ENCODE data around the gene MYLK.

MYLK gene

GRCh38 chr3:123821920-123822319 is 62.2 kb downstream of the MYLK start:
- no peak for DNase-seq (ENCODE audit: low spot score)

GRCh38 chr3:123819949-123820348 is 64.2 kb downstream of the MYLK start:
- no peak for DNase-seq (ENCODE audit: low spot score)

- no peak for DNase-seq (ENCODE audit: low spot score)
Observed at GRCh38 chr3:123818921-123819429, 65.2 kb downstream of the MYLK start.

- DNase-seq (ENCODE audit: low spot score), result no peak
Observed at GRCh38 chr3:123818324-123818920, 65.7 kb downstream of the MYLK start.

GRCh38 chr3:123817413-123817812 is 66.7 kb downstream of the MYLK start:
- no peak for DNase-seq (ENCODE audit: low spot score)

- no peak for DNase-seq (ENCODE audit: low spot score)
Observed at GRCh38 chr3:123816673-123817207, 67.4 kb downstream of the MYLK start.

GRCh38 chr3:123815981-123816380 is 68.2 kb downstream of the MYLK start:
- no peak for DNase-seq (ENCODE audit: low spot score)

GRCh38 chr3:123813876-123814275 is 70.3 kb downstream of the MYLK start:
- no peak for DNase-seq (ENCODE audit: low spot score)

GRCh38 chr3:123809597-123809996 is 74.5 kb downstream of the MYLK start:
- no peak for DNase-seq (ENCODE audit: low spot score)

GRCh38 chr3:123808812-123809211 is 75.3 kb downstream of the MYLK start:
- DNase-seq (ENCODE audit: low spot score), result no peak

GRCh38 chr3:123807820-123808219 is 76.3 kb downstream of the MYLK start:
- no peak for DNase-seq (ENCODE audit: low spot score)

- DNase-seq (ENCODE audit: low spot score), result no peak
Observed at GRCh38 chr3:123805504-123805903, 78.6 kb downstream of the MYLK start.

- DNase-seq (ENCODE audit: low spot score), result no peak
Observed at GRCh38 chr3:123805101-123805500, 79.0 kb downstream of the MYLK start.

- no peak for DNase-seq (ENCODE audit: low spot score)
Observed at GRCh38 chr3:123804676-123805075, 79.5 kb downstream of the MYLK start.

- DNase-seq (ENCODE audit: low spot score), result no peak
Observed at GRCh38 chr3:123803521-123803920, 80.6 kb downstream of the MYLK start.

GRCh38 chr3:123802007-123802625 is 82.0 kb downstream of the MYLK start:
- no peak for DNase-seq (ENCODE audit: low spot score)

GRCh38 chr3:123801474-123801873 is 82.7 kb downstream of the MYLK start:
- no peak for DNase-seq (ENCODE audit: low spot score)

- DNase-seq (ENCODE audit: low spot score), result no peak
Observed at GRCh38 chr3:123800362-123800682, 83.8 kb downstream of the MYLK start.

- DNase-seq (ENCODE audit: low spot score), result no peak
Observed at GRCh38 chr3:123799544-123800361, 84.4 kb downstream of the MYLK start.

GRCh38 chr3:123798550-123798949 is 85.6 kb downstream of the MYLK start:
- no peak for DNase-seq (ENCODE audit: low spot score)

- no peak for DNase-seq (ENCODE audit: low spot score)
Observed at GRCh38 chr3:123795471-123796251, 88.5 kb downstream of the MYLK start.

GRCh38 chr3:123793425-123793824 is 90.7 kb downstream of the MYLK start:
- DNase-seq (ENCODE audit: low spot score), result no peak
